NCI-H82 (cell line): ENCODE data around the gene DCBLD2.

Experiments used
- DNase-seq: peaks from one replicate; lab custom pipeline; 2025; lab: John Stamatoyannopoulos, UW

The DCBLD2 gene

GRCh38 chr3:98766924-98767323 is 134.6 kb downstream of the DCBLD2 start:
- no peak for DNase-seq

DNA sequence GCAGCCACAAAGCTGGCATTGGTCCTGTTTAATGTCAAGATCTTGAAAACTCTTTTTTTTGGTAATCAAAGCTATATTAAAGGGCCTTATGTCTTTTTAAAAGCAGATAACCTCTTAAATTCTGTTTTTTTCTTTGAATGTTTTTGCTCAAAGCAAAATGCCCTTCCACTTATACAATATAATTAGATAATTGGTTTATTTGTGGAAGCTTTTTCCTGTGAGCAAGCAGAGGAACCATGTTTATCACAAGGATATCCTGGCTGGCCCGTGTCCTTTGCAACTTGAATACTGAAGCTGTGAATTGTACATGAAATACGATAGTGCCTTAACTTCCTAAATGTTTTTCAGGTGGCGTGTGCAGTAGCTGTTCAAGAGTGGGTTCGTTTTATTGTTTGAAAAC is 135.8 kb downstream of the DCBLD2 start:
- DNase-seq: peak; percentile 21

DNA sequence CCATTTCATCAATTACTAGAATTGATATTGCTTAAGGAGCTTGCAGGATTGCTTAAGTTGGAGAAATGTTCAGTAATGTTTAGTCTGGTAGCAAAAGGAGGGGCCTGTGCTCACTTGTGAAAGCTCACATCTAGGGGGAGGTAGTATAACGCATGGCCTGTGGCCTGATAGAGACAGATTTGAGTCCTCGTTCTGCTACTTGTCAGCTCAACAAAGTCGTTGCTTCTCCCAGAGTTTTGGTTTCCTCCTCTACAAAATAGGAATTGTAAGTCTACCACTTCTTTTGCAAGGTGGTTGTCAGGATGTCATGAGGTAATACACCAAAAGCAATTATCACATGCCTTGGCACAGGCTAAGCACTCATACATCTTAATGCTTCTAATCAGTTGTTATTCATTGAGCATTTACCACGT is 137.0 kb downstream of the DCBLD2 start:
- no peak for DNase-seq

- DNase-seq: no peak
Observed at GRCh38 chr3:98763819-98764418, 137.6 kb downstream of the DCBLD2 start.

DNA sequence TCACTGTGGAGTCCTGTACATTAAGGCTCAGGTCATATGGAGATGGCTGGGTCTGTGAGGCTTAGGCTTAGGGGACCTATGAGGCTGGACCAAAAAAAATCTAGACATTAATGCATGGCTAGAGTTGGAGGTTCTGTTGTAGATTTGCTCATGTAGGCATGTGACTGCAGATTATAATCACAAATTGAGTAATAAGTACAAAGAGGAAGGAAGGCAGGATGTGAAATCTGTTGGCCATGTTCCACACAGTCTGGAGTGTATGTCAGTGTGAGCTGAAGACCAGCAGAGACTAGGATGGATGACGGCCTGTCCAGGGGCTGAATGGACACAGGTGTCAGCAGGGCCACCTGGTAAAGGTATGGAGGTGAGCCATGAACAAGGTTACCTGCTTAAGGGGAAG is 138.4 kb downstream of the DCBLD2 start, which contains the start of gene ST3GAL6:
Gene ST3GAL6 (plus strand): TSS at position 265 of the 400 bp plus-strand sequence. CDS start 5,101 bp downstream, outside the sequence.
- no peak for DNase-seq

- DNase-seq: no peak
Observed at GRCh38 chr3:98761643-98762229, 139.8 kb downstream of the DCBLD2 start.

DNA sequence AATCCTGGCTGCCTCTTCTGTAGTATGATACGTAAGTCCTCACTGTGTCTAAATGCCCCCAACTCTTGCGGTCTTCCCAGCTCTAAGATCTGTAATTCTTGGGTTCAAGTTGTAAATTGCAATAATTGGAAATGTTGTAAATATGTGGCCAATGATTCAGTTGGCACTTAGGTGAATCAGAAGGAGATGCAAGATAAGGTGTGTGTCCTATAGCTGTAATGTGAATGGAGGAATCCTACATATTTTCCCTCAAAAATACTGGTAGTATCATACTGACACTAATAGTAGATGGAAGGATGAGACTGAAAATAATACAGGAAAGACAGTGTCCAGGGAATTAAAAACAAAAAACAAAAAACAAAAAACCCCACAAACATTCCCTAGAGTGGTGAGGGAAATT is 141.9 kb downstream of the DCBLD2 start:
- no peak for DNase-seq

- DNase-seq: no peak
Observed at GRCh38 chr3:98755601-98756000, 145.9 kb downstream of the DCBLD2 start.

GRCh38 chr3:98754483-98754882 is 147.0 kb downstream of the DCBLD2 start:
- no peak for DNase-seq

DNA sequence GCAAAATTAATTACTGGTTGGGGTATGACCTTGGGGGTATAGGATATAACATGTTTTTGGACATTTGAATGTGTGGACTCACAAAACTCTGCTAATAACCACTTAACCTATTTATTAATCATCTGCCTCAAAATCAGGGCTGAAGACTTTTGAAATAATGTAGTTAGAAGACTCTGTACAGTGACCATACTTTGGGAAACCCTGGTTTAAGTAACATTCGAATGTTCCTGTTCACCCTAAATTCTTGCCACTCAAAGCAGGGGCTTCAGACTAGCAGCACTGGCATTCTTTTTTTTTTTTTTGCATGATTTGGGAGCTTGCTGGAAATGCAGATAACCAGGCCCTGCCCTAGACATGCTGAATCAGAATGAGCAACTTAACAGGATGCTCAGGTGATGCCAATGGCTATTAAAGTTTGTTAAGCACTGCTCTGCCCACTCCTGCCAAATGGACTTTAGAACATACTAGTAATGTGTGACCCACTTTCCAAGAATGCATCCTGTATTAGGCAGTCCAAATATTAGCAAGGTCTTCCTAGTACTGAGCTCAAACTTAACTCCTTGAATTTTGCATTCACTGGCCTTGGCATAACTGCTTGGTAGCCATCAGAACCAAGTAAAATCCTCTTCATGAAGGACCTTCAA is 151.1 kb downstream of the DCBLD2 start:
- DNase-seq: no peak

- DNase-seq: no peak
Observed at GRCh38 chr3:98746882-98747281, 154.6 kb downstream of the DCBLD2 start.

DNA sequence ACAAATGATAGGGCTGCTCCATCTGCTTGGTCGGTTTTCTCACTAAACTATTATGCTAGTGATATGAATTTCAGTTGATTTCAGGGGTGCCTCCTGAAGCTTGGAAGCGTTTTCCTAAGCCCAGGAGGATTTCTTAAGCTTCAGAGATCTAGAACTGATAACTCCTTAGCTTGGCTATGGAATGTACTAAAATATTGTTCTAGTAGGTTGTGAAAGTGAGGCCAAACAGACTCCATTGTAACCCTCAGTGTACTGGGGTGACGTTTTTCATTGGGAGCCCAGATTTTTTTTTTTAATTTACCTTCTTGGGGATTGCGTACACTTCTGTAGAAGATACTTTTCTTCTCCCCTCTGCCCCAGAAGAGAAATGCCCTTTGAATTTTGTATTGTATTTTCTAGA is 155.4 kb downstream of the DCBLD2 start:
- DNase-seq: no peak
